C4-2B (cell line): ENCODE measurements around the gene TMOD1.

Experiments
- CTCF ChIP-seq: fragments of 450-650 bp; conservative IDR thresholded peaks from 2 replicates; pipeline ENCODE4 v1.5.1; 2017; ENCODE audit warnings: mild to moderate bottlenecking
- ZFX ChIP-seq: fragments of 450-650 bp; IDR thresholded peaks from 2 replicates; pipeline ENCODE4 v1.6.1; 2017

GRCh38 chr9:97516111-97516510 lies 14.6 kb downstream of the TMOD1 start:
- no peak for TF ChIP-seq CTCF
- TF ChIP-seq ZFX, result no peak
